M059J (cell line): ENCODE measurements around the gene TCF12. TPM values are rescaled to one million over a fixed set of nuclear protein-coding genes. Genes with fewer than 3 reads are reported as not detected.

Experiments used
- DNase-seq: peaks from one replicate; pipeline ENCODE4 v3.0.0-alpha.2; 2012; ENCODE audit warnings: low read depth
- total RNA-seq: library from RNA; depleted of rRNA; stranded (reverse); fragments of >200 nt; shearing (Covaris generic); gene quantifications from 2 replicates; pipeline ENCODE4 v1.2.3, GENCODE V29; 2014

TCF12 gene
- total RNA-seq, 1 experiment from 2014 or later = 51.7 TPM

DNA sequence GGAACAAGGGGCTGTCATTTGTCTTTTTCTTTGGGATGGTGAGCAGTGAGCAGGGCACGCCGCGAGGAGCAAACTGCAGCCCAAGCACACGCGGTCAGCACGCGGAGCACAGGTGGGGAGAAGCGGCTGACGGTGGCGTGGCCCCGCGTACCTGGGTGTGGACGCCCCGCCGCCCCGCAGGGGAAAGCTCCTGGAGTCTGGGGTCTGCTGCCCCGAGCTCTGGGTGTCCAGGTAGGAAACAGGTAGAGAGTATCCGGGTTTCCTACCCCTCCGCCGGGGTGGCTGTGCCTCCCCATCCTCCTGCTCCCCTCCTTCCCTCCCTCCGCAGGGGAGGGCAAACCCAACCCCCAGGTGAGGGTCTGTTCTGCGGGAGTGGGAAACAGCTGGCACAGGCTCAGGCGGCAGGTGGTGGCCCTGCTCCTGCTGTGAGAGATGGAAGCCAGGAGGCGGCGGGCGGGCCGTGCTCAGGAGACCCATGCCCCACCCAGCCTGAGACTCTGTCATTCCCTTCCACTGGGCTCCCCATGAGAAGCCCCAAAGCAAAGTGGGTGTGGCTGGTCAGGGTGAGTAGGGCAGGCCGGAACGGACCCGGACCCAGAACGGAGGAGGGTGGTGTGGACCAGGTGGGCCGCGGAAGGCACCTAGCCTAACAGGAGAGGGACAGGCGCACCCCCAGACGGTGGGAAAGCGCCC is 400.9 kb downstream of the TCF12 start:
- no peak for DNase-seq

DNA sequence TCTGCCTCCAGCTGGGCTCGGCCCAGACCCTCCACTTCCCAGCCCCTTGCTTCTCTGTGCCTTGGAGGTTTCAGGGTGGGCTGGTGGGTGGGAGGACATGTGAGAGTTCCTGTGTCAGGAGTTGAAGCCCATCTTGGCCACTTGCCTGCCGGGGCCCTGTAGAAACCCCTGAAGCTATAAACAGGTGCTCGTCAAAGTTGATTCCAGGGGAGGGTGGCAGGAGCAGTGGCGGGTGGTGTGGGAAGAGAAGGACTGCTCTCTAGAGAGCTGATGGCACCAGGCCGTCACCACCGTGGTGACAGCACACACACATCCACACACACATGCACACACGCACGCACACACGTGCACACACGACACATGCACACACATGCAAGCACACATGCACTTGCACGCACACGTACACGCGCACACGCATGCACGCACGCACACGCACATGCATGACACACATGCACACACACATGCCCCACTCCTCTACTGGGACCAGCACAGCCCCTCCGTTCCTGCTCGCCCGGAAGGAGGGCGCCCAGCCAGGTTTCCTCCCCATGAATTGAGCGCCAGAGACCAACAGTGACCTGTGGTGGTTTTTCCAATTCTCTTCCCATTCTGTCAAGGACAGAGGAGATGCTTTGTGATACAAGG is 401.6 kb downstream of the TCF12 start:
- DNase-seq = no peak

DNA sequence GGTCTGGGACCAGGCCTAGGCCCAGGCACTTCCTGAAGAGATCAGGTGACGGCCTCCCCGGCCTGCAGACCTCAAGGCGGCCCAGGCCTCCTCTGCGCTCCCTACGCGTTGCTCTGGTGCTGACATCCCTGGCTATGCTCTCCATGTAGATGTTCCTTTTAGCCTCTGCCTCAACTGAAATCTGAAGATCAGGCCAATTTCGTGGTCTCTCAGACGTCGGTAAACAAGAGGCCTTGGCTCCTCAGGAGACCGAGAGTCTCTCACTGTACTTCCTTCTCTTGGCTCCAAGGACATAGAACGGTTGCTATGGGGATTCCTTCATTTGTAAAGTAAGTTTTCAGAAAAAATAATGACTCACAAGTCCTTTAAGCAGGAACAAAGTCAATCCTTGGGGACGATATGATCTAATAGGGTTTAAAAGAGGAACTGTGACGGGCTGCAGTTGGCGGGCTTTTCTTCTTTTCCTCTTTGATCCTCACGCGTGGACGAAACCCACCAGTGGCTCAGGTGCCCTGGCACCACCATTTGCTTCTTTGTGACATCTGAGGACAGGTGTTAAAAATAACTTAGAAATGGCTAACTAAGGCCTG is 402.3 kb downstream of the TCF12 start:
- DNase-seq = peak; percentile 71

DNA sequence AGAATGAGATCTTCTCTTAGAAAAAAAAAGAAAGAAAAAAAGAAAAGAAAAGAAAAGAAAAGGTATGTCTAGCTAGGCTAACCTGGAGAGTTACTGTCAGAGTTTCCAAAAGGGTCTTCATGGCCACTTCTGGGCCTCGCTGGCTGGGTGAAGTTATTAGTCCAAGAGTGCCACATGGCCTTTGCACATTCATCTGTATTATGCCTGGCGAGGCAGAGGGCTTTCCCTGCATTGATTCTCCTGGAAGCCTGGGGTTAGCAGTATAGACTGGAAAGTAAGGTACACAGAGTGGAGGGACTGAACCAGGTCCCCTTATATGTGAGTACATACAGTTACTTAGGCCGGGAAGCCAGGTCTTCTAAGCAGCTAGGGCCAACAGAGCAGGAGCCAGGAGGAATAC is 403.0 kb downstream of the TCF12 start:
- no peak for DNase-seq

DNA sequence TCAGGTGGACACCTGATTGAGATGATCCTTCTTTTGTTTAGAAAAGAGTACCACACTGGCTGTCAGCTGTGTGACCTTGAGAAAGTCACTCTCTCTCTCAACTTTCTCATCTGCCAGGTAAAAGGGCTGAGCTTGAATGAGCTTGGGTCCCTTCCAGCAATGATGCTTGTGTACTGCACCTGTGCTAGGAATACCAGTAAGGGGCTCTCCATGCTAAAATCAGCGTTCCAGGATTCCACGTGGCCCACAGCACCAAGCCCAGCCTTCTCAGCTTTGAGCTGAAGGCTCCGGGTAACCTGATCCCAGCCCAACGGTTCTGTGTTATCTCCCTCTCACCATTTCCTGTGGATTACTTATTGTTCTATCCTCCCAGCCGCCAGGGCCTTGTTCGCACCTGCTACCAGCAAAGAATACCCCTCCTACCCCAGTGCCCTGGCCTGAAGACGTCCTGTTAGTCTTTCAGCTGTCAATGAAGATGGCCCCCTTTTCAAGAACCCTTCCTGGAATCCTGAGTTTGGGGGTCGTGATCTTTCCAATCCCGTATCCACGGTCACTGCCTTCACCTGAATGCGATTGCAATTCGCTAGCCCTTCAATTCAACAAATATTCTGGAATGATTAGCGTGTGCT is 403.6 kb downstream of the TCF12 start:
- DNase-seq = no peak

DNA sequence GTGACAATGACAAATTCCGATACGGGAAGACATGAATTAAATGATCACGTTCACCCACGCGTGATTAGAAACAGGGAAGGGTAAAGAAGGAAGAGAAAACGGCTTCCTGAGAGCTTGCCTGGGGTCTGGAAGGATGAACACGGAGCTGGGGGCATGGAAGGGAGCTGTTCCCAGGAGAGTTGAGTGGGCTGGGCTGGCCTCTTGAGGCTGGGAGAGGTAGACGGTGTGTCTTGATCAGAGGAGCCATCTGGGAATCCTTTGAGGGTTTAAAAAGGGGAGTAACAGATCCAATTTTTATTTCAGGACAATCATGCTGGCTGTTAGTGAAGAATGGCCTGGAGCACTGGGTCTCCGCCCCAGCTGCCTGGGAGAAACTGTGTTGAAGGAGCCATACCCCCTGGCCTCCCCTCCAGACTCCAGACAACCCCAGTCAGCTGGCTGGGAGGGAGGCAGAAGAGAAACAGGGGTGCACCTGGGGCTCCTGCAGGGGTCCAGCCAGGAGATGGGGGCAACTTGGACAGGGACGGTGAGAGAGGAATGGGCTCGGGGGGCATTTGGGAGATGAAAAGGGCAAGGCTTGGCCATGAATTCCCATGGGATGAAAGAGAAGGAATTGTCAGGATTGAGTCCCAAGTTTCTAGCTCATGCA is 404.3 kb downstream of the TCF12 start:
- DNase-seq = no peak

DNA sequence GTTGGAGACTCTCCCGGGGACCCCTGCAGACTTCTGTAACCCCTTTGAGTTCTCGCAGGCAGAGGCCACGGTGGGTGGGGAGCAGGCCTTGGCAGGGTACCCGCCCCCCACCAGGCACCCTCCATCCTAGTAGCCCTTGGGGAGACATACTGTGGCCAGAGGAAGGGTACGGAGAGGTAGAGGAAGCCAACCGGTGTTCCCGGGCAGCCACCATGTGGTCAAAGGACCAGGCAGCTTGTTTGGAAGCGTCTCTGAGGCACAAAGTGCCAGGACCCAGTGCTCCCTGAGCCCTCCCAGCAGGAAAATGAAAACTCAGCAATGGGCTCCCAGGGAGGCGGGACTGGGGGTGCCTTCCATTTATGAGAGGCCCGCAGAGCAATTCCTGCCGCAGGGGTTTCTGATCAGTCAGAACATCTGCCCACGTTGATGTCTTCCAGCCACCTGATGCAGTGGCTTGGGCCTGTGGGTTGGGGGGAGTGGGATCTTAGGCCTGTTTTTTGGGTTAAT is 404.9 kb downstream of the TCF12 start:
- DNase-seq = no peak

DNA sequence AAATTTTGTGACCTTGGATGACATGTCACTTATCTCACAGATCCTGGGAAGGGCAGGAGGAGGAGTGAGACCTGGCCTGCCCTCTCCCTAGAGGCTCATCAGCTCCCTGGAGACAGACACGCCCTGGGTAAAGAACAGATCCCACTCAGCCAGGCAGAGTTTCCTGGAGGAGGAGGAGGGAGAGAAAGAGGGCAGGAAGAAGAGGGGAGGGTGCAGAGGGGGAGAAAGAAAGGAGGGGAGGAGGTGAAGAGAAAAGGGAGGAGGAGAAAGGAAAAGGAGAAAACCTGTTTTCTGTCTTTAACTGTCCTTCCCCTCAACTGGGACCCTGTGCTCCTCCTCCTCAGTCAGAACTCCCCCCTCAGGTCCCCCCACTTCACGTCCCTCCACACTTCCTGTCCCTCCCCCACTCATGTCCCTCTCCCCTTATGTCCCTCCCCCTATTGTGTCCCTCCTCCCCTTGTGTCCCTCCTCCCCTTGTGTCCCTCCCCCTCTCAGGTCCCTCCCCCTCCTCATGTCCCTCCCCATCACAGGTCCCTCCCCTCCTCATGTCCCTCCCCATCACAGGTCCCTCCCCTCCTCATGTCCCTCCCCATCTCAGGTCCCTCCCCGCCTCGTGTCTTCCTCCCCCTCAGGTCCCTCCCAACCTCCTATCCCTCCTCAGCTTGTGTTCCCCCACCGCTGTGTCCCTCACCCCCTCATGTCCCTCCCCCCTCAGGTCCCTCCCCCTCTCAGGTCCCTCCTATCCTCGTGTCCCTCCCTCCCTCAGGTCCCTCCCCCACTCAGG is 405.6 kb downstream of the TCF12 start:
- peak; percentile 93 for DNase-seq

DNA sequence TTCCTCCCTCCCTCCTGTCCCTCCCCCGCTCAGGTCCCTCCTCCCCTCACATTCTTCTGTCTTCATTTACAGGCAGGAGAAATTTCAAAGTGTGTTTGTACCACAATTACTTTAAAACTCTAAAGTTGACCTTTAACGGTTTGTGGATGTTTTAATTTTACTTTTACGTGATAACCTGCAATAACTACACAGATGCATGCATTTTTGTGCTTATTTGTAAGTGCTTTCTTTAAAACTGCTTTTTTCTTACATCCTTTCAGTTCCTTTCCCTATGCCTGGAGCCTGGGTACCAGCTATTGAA is 406.1 kb downstream of the TCF12 start:
- no peak for DNase-seq

DNA sequence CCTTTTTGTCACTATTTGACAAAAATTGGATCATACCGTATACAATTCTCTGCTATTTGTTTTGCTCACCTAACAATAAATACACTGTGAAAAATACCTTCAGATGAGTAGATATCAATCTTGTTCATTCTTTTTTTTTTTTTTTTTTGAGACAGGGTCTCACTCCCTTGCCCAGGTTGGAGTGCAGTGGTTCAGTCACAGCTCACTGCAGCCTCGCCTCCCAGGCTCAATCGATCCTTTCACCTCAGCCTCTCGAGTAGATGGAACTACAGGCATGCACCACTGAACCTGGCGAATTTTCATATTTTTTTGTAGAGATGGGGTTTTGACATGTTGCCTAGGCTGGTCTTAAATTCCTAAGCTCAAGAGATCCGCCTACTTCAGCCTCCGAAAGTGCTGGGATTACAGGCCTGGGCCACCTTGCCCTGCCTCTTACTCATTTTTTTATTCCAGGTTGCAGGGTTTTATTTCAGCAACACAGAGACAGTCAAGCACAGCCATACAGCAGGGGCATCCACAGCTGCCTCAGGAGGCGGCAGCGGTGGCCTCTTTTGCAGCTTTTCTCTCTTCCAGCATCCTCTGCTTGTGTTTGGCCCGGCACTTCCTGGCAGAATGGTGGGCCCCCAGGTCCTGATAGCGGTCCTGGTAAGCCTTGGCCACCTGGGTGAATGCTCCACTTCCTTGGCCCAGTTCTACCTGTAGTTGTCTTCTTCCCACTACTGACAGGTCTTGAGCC is 406.7 kb downstream of the TCF12 start:
- DNase-seq = no peak

DNA sequence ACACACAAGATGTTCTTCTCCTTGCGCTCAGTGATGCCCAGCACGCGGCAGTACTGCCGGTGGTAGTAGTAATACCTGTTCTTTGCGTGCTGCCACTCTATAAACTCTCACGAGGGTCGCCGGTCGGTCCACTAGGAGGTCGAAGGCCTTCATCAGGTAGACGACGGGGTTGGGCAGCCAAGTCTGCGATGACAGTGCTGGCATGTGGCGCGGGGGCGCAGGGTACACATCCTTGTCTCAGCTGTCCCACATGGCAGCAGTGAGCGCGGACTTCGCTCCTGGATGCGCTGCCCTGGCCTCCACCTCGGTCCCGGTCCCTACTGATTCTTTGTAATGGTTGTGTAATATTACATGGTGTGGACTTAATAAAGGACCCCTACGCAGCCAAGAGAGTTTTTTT is 407.8 kb downstream of the TCF12 start:
- DNase-seq = no peak

DNA sequence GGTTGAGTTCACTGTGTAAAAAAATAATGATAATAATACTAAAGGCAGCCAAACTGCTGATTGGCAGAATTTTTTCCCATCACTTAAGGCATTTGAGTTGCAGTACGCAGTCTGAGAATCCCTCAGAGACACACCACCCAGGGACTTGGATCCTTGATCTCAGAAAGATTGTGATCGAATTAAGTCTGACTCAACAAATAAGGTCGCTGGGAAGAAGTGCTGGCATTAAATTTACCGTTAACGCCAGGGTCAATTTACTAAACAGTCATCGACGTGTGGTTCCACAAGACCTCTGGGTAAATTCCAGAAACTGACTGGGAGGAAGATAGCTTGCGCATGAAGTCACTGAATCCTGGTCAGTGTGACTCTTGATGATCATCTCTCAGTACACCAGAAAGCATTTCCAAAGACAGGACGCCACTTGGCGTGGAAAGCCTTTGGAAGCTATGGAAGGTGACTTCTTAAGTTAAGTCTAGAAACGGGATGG is 409.6 kb downstream of the TCF12 start:
- DNase-seq = peak; percentile 99

DNA sequence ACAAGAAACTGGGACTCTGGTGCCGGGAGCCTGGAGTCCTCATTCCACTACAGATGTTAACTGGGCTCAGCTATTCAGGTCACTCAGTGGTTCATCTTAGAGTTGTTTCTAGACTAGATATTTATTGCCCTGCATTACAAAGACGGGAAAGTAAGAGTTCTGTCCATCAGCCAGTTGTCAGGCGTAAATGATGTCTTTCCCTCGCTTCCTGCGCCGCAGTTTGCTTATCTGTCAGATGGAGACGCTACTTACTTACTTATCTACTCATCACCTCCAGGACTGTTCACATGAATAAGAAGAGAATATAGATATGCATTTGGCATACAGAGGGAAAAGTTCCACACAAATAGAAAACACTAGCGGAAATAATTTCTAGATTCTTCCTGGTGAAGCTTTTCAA is 410.0 kb downstream of the TCF12 start:
- no peak for DNase-seq

DNA sequence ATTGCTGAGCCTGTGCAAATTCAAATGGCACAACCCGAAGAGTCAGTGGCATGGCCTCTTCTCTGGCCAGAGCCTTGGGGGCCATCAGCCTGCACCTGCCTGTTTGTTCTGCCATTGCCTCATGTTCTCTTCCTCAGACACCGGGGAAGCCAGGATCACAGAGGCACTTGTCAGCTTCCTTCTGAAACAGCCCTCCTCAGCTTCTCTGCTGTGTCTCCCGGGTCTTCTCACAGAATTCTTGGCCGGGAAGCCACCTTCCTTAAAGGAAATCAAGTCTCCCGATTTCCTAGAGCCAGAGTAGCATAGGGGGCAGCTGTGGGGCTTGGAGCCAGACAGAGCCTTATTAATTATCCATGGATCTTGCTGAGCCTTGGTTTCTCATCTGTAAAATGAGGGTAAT is 410.5 kb downstream of the TCF12 start:
- DNase-seq = no peak

DNA sequence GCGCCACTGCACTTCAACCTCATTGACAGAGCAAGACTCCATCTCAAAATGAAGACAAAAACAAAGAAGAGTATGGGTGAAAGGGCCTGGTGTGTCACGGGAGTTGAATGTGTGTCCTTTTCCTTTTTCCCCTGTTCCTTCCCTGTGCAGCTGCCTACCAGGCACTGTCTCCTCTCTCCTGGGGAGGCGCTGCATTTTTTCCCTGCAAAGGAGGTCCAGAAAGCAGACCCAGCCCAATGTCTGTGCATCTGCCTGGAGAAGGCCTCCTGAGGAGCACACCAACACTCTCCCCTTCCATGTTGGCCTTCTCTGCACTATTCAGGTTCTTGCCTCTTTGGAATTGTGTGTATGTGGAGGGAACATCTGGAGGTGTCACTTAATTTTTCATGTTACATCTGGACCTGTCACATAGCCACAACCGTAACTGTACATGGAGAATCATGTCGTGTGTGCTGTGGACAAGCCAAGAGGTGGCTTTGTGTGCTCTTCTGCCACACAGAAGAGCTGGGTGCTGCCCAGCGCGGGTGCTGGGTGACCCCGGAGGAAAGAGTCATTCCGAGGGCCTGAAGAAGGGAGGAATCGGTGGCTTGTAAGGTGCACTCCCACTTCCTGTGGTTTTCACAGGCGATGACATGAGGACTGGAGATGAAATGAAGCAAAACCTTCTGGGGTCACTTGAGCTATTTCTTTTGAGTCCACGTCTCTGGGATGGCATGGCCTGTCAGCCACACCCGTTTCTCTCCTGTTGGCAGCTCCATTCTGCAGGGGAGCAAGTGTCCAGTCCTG is 411.3 kb downstream of the TCF12 start:
- peak; percentile 63 for DNase-seq

DNA sequence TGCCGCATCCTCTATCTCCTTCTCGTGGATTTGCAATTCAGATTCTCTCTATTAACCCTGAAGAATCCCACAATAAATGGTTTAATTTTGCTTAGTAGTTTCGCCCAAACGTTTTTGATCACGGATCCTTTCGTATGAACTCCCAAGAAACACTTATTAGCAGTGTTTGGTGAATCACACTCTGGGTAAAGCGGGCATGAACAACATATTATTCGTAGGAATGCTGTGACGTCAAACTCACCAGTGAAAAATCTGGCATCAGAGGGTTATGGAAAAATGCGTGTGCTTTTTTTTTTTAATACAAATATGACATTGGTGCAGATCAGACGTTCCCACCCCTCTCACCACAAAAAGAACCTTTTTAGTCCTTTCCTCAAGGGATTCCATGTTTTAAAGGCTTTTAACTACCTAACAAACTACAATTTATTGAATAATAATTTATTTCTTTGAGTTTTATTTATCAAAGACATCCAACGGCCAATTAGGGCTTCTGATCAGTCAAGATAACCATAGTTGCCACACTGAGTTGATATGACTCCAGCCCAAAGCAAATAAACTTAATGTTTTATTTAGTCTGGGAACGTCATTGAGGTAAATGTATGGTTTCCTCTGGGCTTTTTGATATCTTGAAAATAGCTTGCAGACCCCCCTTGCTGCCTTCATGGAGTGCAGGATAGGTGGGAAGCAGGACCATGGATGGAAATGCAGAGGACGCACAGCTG is 412.3 kb downstream of the TCF12 start:
- no peak for DNase-seq

DNA sequence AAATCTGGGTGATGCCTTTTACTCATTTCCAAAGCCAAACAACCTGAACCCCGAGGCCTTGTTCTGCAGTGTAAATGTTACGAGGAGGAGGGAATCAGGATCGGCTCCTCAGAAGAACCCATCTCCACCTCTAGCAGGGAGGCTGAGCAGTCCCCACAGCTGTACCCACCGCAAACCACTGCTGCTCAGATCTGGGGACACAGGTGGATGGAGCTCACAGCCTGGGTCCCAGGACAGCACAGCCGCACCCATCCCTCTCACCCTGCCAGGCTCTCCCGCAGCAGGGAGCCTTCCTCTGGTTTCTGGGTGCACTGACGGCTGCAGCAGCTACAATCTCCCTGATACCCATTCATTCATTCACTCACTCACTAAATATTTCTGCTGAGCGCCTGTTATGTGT is 413.9 kb downstream of the TCF12 start:
- DNase-seq = no peak

DNA sequence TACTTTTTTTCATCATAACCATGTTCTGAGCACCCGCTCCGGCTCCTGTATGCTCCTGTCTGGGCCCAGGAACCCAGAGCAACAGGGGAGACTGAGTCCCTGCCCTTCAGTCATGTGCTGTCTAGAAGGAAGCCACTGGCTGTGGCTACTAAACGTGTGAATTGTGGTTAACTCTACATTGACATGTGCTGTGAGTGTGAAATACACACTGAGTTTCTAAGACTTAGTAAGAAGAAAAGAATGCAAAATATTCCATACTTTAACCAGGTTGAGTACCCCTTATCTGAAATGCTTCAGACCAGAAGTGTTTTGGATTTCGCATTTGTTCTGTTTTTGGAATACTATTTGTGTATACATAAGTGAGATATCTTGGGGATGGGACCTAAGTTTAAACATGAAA is 415.0 kb downstream of the TCF12 start:
- peak; percentile 61 for DNase-seq

DNA sequence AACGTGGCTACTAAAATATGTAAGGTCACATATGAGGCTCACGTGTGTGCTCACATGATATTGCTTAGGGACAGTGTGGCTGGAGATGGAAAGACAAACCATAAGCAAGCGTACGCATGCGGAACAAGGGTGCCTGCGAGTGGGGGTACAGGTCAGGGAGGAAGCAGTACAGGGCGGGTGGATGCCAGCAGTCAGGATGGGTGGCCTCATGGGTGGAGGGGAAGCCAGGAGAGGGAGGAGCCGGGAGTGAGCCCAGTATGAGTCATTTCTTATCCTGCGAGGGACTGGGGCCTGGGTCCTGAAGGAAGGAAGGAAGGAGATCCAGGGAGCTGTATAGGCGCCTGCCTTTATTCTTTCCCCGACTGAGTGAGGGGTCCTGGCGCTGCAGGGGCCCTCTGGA is 415.8 kb downstream of the TCF12 start:
- peak; percentile 65 for DNase-seq
